ENCODE measurements around the gene ATAD3A.
"Not testable (repeated sequence)": the region's sequence is repeated elsewhere in the genome, so short reads cannot be mapped to it uniquely, and the experiment has no call there.

ATAD3A gene

DNA sequence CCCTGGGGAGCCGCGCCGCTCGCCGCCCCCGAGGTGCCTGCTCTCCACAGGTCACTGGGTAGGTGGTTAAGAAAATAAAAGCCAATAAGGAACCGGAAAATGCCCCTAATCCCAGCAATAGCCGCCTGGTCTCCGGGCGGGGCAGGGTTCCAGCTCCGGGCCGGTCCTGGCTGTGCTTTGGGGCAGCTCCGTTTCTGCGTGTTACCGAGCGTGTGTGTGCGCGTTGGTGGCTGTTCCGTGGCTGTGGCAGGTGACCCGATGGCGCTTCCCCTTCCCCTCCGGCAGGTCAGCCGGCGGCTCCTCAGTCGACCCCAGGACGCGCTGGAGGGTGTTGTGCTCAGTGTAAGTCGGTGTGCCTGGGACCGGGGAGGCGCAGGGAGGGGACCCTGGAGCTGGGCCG is 11.3 kb downstream of the ATAD3A start:
- not testable (repeated sequence) for DNase-seq (ENCODE audit: low read depth in 2 of 2)

- DNase-seq (ENCODE audit: low read depth in 2 of 2): not testable (repeated sequence)
These were observed 11.7 kb downstream of the ATAD3A start for GRCh38 chr1:1523651-1524050.

- DNase-seq (ENCODE audit: low read depth in 2 of 2): not testable (repeated sequence)
These were observed 12.9 kb downstream of the ATAD3A start for GRCh38 chr1:1524750-1525383.

GRCh38 chr1:1526476-1526875 is 14.5 kb downstream of the ATAD3A start:
- not testable (repeated sequence) for DNase-seq (ENCODE audit: low read depth in 2 of 2)

DNA sequence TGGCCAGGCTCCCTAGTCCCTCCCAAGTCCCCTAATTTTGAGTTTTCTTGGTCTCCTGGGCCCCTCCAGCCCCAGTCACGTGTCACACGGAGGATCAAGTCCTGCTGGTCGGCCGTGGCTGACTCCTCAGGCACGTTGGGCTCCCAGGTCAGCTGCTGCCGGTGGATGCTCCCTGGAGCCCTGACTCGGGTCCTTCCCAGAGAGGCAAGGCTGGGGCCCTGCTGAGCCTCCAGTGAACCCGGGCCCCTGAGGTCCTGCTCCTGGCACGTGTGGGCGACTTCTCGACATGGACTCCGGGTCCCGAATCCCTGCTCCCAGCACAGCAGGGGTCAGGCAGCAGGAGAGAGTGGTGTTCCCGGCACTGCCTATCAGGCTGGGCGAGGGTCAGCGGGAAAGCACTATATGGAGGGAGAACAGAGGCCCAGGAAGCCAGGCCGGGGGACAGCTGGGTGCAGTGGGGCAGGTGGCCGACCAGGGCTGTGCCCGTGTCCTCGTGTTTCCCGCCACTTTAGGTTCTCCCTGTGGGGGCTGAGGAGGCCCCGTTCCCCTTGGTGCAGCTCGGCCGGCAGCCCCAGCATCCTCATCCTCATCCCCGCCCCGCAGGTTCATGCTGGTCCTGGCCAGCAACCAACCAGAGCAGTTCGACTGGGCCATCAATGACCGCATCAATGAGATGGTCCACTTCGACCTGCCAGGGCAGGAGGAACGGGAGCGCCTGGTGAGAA is 15.3 kb downstream of the ATAD3A start:
- no peak for DNase-seq (ENCODE audit: low read depth in 2 of 2)

DNA sequence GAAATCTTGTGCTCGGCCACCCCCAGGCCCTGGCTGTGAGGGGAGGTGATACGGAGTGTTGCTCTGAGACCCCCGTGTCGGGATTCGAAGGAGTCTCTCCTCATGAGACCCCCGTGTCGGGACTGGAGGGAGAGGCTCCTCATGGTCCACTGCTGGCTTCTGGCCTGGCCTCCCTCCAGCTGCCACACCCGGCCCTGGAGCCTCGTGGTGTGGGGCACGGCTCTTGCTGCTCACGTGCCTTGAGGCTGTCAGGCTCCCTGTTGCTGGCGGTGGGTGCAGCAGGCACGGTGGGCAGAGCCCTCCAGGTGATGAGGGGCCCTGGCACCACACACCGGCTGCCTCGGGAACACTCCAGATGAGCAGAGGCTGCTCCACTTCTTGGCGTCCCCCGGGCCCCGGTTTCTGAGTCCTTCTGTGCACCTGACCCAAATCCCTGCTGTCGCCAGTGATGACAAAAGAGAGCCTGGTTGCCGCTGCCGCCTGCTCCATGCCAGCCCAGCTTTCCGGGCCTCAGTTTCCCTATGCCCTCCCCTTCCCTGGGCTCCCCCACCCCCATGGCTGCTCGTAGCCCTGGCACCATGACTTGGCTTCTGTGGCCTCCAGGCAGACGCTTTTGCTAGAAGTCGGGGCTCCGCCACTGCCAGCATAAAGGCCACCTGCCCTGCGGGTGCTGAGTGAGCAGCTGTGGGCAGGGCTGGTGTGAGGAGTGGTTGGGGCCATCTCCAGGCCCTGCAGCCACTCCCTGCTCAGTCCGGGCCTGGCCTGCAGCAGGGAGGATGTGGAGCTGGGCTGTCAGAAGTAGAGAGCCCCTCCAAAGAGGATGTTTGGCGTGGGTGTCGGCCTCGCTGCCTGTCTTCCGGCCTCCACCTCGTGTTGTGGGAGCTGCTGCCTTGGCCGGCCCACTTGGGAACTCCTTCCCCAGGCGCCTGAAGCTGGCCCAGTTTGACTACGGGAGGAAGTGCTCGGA is 16.6 kb downstream of the ATAD3A start:
- no peak for DNase-seq (ENCODE audit: low read depth in 2 of 2)

DNA sequence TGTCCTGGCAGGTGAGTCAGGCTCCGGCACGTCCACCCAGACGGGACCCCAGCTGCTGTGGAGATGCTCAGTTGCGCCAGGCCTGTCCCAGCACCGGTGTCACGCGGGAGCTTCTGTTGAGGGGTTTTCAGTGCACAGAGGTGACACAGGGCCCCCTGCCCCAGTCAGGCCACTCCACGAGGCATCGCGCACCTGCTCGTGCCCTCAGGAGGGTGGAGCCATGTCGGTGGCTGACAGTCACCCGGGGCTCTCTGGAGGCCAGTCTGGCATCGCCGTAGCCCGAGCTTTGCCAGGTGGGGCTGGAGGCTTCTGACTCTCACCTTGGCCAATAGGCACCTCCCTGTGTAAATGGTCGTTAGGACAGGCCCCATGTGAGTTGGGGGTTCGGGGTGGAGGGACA is 17.4 kb downstream of the ATAD3A start:
- DNase-seq (ENCODE audit: low read depth in 2 of 2): no peak

DNA sequence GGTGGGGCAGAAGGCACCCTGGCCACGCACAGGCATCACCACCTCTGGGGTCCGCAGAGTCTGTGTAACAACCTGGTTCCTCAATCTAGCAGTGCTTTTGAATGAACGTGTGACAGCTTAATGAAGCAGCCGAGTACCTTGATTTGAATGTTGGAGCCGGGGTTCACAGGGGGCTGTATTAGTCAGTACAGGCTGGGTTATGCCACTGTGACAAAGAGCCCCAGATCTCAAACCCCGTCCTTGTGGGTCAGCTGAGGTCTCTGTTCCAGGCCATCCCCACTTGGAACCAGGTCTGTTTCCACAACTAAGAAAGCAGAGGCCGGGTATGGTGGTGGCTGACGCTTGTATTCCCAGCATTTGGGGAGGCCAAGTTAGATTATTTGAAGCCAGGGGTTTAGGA is 18.0 kb downstream of the ATAD3A start:
- no peak for DNase-seq (ENCODE audit: low read depth in 2 of 2)

- DNase-seq (ENCODE audit: low read depth in 2 of 2): no peak
These were observed 20.0 kb downstream of the ATAD3A start for GRCh38 chr1:1531947-1532346.

GRCh38 chr1:1533176-1533893 is 21.4 kb downstream of the ATAD3A start:
- not testable (repeated sequence) for DNase-seq (ENCODE audit: low read depth in 2 of 2)

GRCh38 chr1:1533894-1534291 is 21.9 kb downstream of the ATAD3A start:
- DNase-seq (ENCODE audit: low read depth in 2 of 2): not testable (repeated sequence)

GRCh38 chr1:1534401-1535154 is 22.6 kb downstream of the ATAD3A start:
- no peak for DNase-seq (ENCODE audit: low read depth in 2 of 2)

- DNase-seq (ENCODE audit: low read depth in 2 of 2): no peak
These were observed 23.4 kb downstream of the ATAD3A start for GRCh38 chr1:1535201-1536018.

- no peak for DNase-seq (ENCODE audit: low read depth in 2 of 2)
These were observed 24.3 kb downstream of the ATAD3A start for GRCh38 chr1:1536019-1536937.

- DNase-seq (ENCODE audit: low read depth in 2 of 2): no peak
These were observed 25.1 kb downstream of the ATAD3A start for GRCh38 chr1:1536938-1537546.

DNA sequence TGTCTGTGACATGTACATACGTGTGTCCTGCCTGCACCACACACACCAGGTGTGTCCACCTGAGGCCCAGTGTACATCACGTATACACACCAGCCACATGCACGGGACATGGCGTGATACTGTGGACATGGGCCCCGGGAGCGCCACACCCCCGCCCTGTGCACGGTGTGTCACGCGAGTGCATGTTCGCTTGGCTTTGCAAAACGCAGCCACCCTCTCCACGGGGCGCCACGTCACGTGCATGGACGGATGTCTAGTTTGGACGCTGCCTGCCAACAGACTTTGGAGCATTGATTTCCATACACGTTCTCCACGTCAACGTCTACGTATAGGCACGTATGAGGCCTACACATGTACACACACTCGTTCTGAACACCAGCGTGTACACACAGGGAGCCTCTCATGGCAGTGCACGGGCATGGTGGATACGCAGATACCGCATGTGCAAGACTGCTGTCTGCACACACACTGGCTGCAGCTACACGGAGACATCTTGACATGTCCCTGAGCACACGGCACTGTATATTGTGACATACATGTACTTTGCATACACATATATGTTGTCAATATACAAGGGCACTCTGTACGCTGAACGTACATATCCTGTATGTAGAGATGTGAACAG is 25.8 kb downstream of the ATAD3A start:
- DNase-seq (ENCODE audit: low read depth in 2 of 2): no peak

GRCh38 chr1:1538334-1538733 is 26.4 kb downstream of the ATAD3A start:
- DNase-seq (ENCODE audit: low read depth in 2 of 2): no peak

- no peak for DNase-seq (ENCODE audit: low read depth in 2 of 2)
These were observed 27.0 kb downstream of the ATAD3A start for GRCh38 chr1:1538989-1539309.

Data from stimulated activated CD4-positive, alpha-beta T cell treated with anti-CD3 and anti-CD28 coated beads, Interleukin-1b, Interleukin-23, amount 100 ng/mL, for 4 hours (primary cell).